GM11168 (cell line): ENCODE measurements around the gene SH3BGRL2.

Experiments
- in situ Hi-C: fragments of 300-500 bp; cut with MboI; formaldehyde crosslinking; loops from one replicate; pipeline ENCODE4 v1.12.0; 2022; ENCODE audit warnings: low sequenced_read_pairs; ENCODE audit not compliant: unreplicated experiment

Gene SH3BGRL2

GRCh38 chr6:79687759-79688158, 56.6 kb downstream of the SH3BGRL2 start:
- in situ Hi-C loops, result no loop called here

- in situ Hi-C loops, result no loop called here
These were observed 63.0 kb downstream of the SH3BGRL2 start for GRCh38 chr6:79694156-79694555.

- in situ Hi-C loops, result no loop called here
These were observed 63.7 kb downstream of the SH3BGRL2 start for GRCh38 chr6:79694623-79695343.

GRCh38 chr6:79697430-79697829, 66.3 kb downstream of the SH3BGRL2 start:
- in situ Hi-C loops, result no loop called here

- in situ Hi-C loops, result no loop called here
These were observed 68.5 kb downstream of the SH3BGRL2 start for GRCh38 chr6:79699606-79700005.

- in situ Hi-C loops, result no loop called here
These were observed 71.6 kb downstream of the SH3BGRL2 start for GRCh38 chr6:79702691-79703090.

GRCh38 chr6:79704200-79704599, 73.1 kb downstream of the SH3BGRL2 start:
- in situ Hi-C loops, result no loop called here

- in situ Hi-C loops, result no loop called here
These were observed 74.4 kb downstream of the SH3BGRL2 start for GRCh38 chr6:79705456-79705995.

GRCh38 chr6:79706527-79706926, 75.4 kb downstream of the SH3BGRL2 start:
- in situ Hi-C loops, result no loop called here

- in situ Hi-C loops, result no loop called here
These were observed 76.5 kb downstream of the SH3BGRL2 start for GRCh38 chr6:79707621-79708020.

GRCh38 chr6:79708095-79708791, 77.1 kb downstream of the SH3BGRL2 start:
- in situ Hi-C loops, result no loop called here

- in situ Hi-C loops, result no loop called here
These were observed 79.0 kb downstream of the SH3BGRL2 start for GRCh38 chr6:79710127-79710526.

- in situ Hi-C loops, result no loop called here
These were observed 80.0 kb downstream of the SH3BGRL2 start for GRCh38 chr6:79711167-79711566.

- in situ Hi-C loops, result no loop called here
These were observed 81.0 kb downstream of the SH3BGRL2 start for GRCh38 chr6:79712144-79712543.

GRCh38 chr6:79712616-79713135, 81.5 kb downstream of the SH3BGRL2 start:
- in situ Hi-C loops, result no loop called here

- in situ Hi-C loops, result no loop called here
These were observed 82.7 kb downstream of the SH3BGRL2 start for GRCh38 chr6:79713701-79714322.

GRCh38 chr6:79717989-79718388, 86.9 kb downstream of the SH3BGRL2 start:
- in situ Hi-C loops, result no loop called here

- in situ Hi-C loops, result no loop called here
These were observed 87.5 kb downstream of the SH3BGRL2 start for GRCh38 chr6:79718509-79719247.

- in situ Hi-C loops, result no loop called here
These were observed 88.3 kb downstream of the SH3BGRL2 start for GRCh38 chr6:79719248-79719960.

- in situ Hi-C loops, result no loop called here
These were observed 93.7 kb downstream of the SH3BGRL2 start for GRCh38 chr6:79724816-79725215.
